Measurements from ENCODE around the gene ST3GAL5. TPM values are rescaled to one million over a fixed set of nuclear protein-coding genes. Genes with fewer than 3 reads are reported as not detected.

Gene ST3GAL5
- total and polyA plus RNA-seq, 2 of the 8 experiments (the other 6 are each of a cell fraction or from before 2014, with no cell fraction given) = 1.9 to 4.5 TPM

- TF ChIP-seq HDAC2 (IDR thresholded peaks at IDR 0.05; ENCODE audit: borderline replicate concordance in 1 of 2, low read depth in 2 of 2, low read length in 2 of 2) = no peak
- TF ChIP-seq SIX5 (IDR thresholded peaks at IDR 0.05; ENCODE audit: low read depth, low read length) = no peak
- no peak for TF ChIP-seq NRF1 (IDR thresholded peaks at IDR 0.05; ENCODE audit: low read depth, low read length)
- no peak for TF ChIP-seq RAD21 (IDR thresholded peaks at IDR 0.05 in 1 of 2, conservative IDR thresholded peaks at IDR 0.05 in 1 of 2; ENCODE audit: low read depth in 2 of 2, low read length in 2 of 2)
- no peak for TF ChIP-seq SIRT6 (IDR thresholded peaks at IDR 0.05; ENCODE audit: low read length)
Observed at GRCh38 chr2:85810371-85811179, 78.2 kb downstream of the ST3GAL5 start (continued).

All from H1 (cell line).